CD4-positive, alpha-beta T cell treated with Interleukin-6 for 4 hours (primary cell): ENCODE results near the gene SLC25A11.
A peak's percentile ranks its signal among the peaks of the same experiment; 100 is the strongest.
"Not testable (repeated sequence)": the region's sequence is repeated elsewhere in the genome, so short reads cannot be mapped to it uniquely, and the experiment has no call there.

Source experiments
- DNase-seq: peaks from one replicate; pipeline ENCODE4 v3.0.0-alpha.2; 2020; ENCODE audit warnings: mixed read lengths

The SLC25A11 gene

GRCh38 chr17:4913994-4914393, 25.9 kb downstream of the SLC25A11 start:
- no peak for DNase-seq

DNA sequence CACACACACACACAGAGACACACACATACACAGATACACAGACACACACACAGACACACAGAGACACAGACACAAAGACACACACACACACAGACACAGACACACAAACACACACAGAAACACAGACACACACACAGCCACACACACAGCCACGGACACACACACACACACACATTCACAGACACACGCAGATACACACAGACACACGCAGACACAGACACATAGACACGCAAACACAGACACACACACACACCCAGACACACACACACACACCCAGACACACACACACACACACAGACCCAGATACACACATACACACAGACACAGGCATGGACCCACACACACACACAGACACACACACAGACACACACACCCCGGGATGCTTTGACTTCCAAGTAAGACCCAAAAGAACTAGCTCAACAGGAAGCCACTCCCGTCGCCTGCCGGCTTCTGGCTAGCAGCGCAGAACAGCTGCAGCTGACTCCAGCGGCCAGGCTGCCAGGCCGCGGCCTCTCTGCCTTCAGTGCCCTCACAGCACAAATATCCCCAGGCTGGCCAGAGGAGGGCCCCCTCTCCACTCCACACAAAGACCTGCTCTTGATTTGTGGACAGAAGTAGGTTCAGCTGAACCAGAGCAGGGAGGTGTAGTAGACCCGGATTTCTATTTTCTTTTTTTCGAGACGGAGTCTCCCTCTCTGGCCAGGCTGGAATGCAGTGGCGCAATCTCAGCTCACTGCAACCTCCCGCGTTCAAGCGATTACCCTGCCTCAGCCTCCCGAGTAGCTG, 30.9 kb downstream of the SLC25A11 start:
- DNase-seq, result peak; percentile 80

DNA sequence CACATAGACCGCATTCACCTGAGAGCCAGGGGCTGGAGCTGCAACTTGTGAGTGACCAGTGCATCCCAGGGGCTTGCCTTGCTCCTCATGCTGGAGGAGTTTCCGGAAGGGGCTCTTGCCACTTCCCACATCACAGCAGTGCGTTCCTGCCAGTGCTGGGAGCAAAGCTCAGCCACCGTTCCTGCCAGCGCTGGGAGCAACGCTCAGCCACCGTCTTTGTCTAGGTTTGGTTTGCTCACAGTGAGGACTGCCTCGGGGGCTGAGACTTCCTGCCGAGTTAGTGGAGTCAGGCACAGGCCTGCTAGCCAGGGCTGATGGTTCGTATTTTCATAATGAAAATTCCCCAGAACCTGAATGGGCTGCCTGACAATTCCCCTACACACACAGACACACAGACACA, 31.5 kb downstream of the SLC25A11 start:
- DNase-seq, result peak; percentile 48

GRCh38 chr17:4906642-4907041, 33.2 kb downstream of the SLC25A11 start:
- DNase-seq, result not testable (repeated sequence)

- peak; percentile 84 for DNase-seq
Observed at GRCh38 chr17:4903051-4903818, 36.6 kb downstream of the SLC25A11 start, which contains the start of gene CHRNE. Gene CHRNE (minus strand): TSS chr17:4903098. CDS start chr17:4903063, 35 bp downstream.

DNA sequence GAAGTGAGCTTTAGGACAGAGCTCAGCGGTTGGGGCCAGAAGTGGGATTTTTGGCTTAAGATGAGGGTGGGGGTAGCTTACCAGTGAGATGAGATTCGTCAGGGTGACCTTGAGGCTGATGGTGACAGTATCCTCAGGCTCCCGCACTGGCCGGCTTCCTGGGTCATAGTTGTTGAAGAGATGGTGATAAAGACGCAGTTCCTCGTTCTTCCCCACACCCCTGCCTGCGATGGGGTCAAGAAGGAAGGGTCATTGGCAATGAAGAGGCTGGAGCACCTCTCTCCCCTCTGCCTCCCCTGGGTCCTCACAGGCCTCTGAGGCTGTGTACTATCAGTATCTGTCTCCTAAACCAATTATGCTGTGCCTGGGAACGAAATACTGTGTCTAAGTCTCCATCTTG, 37.3 kb downstream of the SLC25A11 start:
- DNase-seq, result no peak

DNA sequence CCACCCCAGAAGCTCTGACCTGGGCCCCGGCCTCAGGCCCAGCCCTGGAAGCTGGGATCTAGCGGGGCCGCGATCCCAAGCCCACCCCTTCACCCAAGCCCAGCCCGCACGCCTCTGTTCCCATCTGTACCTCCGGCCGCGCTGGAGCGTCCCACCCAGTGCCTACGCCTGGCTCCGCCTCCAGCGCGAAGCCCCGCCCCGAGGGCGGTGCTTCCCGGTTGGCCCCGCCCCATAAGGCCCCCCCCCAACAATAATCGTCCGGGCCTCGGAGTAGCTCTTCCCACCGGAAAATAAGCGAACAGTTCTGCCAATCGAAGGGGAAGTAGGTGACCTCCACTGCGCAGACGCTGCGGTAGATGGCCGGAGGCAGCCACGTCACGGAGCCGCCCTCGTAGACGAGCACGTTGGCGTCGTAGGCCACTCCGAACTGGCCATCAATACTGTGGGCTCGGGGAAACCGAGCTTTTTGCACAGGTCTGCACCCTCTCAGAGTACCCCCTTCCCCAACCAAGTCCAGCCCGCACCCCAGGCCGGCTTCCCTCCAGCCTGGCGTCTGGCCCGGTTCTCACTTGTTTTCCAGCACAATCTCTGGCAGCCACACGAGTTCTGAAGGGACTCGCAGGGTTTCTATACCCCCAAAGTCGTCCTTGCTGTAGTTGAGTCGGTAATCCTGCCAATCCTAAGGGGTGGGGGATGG, 38.0 kb downstream of the SLC25A11 start:
- DNase-seq, result no peak

GRCh38 chr17:4901108-4901647, 38.7 kb downstream of the SLC25A11 start:
- DNase-seq, result no peak

- peak; percentile 63 for DNase-seq
Observed at GRCh38 chr17:4900231-4901107, 39.4 kb downstream of the SLC25A11 start.

DNA sequence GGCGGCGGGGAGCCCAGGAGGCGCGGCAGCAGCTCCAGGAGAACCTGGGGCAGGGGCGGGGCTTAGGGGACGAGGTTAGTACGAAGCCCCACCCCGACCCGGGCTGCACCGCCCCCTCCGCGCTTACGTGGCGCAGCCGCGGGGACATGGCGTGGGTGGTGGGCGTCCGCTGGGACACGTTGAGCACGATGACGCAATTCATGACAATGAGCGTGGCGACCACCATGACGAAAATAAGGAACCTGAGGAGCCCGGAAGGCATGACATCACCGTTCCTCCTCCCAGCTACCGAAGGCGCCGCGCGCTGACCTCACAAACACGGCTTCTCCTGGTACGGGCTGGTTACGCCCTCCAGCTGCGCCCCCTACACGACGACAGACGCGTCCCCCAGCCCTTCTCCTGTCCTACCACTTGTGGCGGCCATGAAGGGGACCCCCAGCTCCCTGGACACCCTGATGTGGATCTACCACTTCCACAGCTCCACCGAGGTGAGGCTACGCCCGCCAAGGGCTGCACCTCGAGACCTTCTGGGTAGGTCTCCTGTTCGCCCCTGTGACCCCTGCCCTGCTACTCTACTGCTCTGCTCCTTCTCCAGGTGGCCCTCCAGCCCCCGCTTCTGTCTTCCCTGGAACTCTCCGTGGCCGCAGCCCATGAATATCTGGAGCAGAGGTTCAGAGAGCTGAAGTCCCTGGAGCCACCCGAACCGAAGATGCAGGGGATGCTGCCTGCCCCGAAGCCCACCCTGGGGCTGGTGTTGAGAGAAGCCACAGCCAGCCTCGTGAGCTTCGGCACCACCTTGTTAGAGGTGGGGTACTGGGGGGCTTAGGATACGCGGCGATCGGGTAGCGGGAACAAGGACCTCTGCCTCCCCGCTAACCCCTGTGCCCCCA, 40.3 kb downstream of the SLC25A11 start, which contains the start of gene C17orf107:
C17orf107 (plus strand) TSS at position 196 of the 890 bp plus-strand sequence; CDS start at position 423, 227 bp downstream.
- DNase-seq, result peak; percentile 92

DNA sequence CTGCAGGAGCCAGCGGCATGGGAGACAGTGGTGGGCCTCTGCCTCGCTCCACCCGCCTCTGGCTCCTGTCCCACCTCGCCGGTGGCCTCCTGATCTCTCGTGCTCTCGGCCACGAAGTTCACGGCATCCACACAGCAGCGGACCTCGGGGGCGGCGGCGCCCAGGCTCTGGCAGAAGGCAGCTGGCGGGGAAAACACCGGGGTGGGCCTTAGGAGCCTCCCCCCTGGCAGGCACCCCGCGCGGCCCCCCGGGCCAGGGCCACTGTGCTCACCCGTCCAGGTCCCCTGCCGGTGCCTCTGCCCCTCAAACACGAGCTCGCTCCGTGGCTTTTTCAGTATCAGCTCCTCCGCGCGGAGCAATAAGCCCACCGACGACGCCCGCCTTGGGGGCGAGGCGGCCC, 40.9 kb downstream of the SLC25A11 start:
- DNase-seq, result no peak

DNA sequence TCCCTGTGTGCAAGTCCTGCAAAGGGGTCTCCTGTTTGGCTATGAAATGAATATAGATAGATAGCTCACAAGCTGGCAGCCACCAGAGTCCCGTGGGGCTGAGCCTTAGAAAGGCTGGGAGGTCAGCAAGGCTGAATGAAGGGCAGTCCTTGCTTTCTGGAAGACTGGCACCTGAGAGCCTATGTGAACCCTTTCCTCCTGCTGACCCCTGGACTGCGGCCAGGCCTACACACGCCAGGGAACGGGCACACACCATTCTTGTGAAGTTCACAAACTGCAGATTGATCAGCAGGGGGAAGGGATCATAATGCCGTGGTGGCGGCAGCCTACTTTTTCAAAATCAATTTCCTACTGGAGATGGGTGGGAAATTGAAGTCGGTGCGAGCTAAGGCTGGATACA, 41.5 kb downstream of the SLC25A11 start:
- DNase-seq, result no peak

- DNase-seq, result no peak
Observed at GRCh38 chr17:4897785-4898184, 42.1 kb downstream of the SLC25A11 start.

DNA sequence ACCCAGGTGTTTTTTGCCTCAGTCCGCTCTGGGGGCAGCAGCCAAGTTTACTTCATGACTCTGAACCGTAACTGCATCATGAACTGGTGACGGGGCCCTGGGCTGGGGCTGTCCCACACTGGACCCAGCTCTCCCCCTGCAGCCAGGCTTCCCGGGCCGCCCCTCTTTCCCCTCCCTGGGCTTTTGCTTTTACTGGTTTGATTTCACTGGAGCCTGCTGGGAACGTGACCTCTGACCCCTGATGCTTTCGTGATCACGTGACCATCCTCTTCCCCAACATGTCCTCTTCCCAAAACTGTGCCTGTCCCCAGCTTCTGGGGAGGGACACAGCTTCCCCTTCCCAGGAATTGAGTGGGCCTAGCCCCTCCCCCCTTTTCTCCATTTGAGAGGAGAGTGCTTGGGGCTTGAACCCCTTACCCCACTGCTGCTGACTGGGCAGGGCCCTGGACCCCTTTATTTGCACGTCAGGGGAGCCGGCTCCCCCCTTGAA, 42.6 kb downstream of the SLC25A11 start:
- DNase-seq, result no peak

DNA sequence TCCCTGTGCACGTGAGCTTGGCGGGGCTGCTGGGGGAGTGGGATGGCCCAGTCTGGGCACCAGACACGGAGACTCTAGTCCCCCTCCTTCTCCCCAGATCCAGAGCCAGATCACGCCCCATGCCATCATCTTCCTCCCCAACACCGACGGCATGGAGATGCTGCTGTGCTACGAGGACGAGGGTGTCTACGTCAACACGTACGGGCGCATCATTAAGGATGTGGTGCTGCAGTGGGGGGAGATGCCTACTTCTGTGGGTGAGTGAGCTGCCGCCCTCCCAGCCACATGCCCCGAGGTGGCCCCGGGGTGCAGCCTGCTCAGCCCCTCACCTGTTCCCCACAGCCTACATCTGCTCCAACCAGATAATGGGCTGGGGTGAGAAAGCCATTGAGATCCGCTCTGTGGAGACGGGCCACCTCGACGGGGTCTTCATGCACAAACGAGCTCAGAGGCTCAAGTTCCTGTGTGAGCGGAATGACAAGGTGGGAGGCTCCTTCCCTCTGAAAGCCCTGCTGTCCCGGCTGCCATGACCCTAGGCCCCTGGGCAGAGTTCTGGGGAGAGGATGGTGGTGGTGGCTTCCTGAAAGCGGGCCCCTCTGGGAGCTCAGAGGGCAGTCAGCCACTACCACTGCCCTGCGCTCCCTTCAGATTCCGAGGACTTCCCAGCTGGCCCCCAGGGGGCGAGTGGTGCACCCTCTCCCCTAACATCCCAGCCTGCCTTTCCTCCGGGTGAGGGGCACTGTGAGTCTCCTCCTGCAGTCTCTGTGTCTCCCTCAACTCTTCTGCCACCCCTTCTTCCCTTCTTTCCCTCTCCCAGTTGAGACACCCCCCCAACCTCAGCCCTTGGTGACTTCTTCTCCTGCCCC, 43.3 kb downstream of the SLC25A11 start:
- no peak for DNase-seq

DNA sequence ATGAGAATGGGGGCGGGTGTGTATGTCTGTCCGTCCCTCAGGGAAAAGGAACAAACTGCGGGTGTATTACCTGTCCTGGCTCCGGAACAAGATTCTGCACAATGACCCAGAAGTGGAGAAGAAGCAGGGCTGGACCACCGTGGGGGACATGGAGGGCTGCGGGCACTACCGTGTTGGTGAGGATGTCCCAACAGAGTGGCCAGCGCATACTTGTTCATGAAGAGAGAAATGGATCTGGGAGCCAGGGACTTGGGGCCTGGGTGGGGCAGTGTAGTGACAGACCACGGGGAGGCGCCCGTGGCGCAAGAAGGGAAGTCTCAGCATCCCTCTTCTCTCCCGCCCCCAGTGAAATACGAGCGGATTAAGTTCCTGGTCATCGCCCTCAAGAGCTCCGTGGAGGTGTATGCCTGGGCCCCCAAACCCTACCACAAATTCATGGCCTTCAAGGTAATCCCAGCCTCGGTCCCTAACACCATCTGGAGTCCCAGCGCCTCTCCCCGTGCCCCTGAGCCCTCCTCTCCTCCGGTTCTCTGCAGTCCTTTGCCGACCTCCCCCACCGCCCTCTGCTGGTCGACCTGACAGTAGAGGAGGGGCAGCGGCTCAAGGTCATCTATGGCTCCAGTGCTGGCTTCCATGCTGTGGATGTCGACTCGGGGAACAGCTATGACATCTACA, 44.1 kb downstream of the SLC25A11 start:
- DNase-seq, result no peak

DNA sequence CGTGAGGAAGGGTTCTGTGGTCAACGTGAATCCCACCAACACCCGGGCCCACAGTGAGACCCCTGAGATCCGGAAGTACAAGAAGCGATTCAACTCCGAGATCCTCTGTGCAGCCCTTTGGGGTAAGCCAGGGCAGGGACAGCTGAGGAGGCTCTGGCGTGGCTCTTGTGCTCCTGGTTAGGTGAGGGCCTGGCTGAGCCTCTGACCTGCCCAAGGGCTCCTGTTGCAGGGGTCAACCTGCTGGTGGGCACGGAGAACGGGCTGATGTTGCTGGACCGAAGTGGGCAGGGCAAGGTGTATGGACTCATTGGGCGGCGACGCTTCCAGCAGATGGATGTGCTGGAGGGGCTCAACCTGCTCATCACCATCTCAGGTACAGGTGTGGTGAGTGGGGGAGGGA, 44.7 kb downstream of the SLC25A11 start:
- DNase-seq, result no peak

- DNase-seq, result no peak
Observed at GRCh38 chr17:4893721-4894560, 45.9 kb downstream of the SLC25A11 start.
